Colonic mucosa (tissue), 4 donors: ENCODE results near the gene DIPK1B. TPM values are rescaled to one million over a fixed set of nuclear protein-coding genes. Genes with fewer than 3 reads are reported as not detected.
A peak's percentile ranks its signal among the peaks of the same experiment; 100 is the strongest.
"Not testable (repeated sequence)": the region's sequence is repeated elsewhere in the genome, so short reads cannot be mapped to it uniquely, and the experiment has no call there.

Source experiments
- DNase-seq: peaks from one replicate; pipeline ENCODE4 v3.0.0-alpha.2; 2020
- H3K27ac ChIP-seq: fragments of 200-600 bp; one replicate; pipeline ENCODE4 v1.8.0; 2021
- H3K27me3 ChIP-seq: fragments of 200-600 bp; one replicate; pipeline ENCODE4 v1.8.0; 2021
- H3K36me3 ChIP-seq: fragments of 200-600 bp; one replicate; pipeline ENCODE4 v1.8.0; 2021
- H3K4me1 ChIP-seq: fragments of 200-600 bp; one replicate; pipeline ENCODE4 v1.8.0; 2021; ENCODE audit warnings: mild to moderate bottlenecking
- H3K4me3 ChIP-seq: fragments of 200-600 bp; one replicate; pipeline ENCODE4 v1.8.0; 2021
- H3K9ac ChIP-seq, 2 donors: one replicate each; pipeline ENCODE4 v1.7.0; 2013; ENCODE audit warnings: control low read depth in 2 of 2, low read depth in 2 of 2, low read length in 2 of 2
- H3K9me3 ChIP-seq: fragments of 200-600 bp; one replicate; pipeline ENCODE4 v1.8.0; 2021
- CTCF ChIP-seq: fragments of 200-600 bp; IDR thresholded peaks from one replicate; pipeline ENCODE4 v1.8.0; 2022; ENCODE audit warnings: antibody characterized with exemption, mild to moderate bottlenecking
- intact Hi-C: fragments of 100-400 bp; cut with DNase I; formaldehyde crosslinking; loops from one replicate; pipeline ENCODE4 v1.14.1; 2022
- total RNA-seq, 2 donors: library from RNA; stranded (reverse); fragmentation: NEBNext Ultra II Directional in 1 of 2; extraction: Animal tissue kit (Norgen Biotek cat#: 25700) in 1 of 2; gene quantifications; one replicate each; pipeline ENCODE4 v1.2.1, GENCODE V29; 2021
- donor health status: healthy.
- donor health status: DM: no; HTN: no; CAD: no.
- donor health status: DM: no; HTN: no; CAD: no.

The DIPK1B gene
- total RNA-seq, 2 donors from 2014 or later, result 0.82 to 2.8 TPM

GRCh38 chr9:136698635-136699246, 13.6 kb upstream of the DIPK1B start:
- no peak for DNase-seq
- TF ChIP-seq CTCF, result no peak
- peaks cover 3% of the 10 kb centered on the region for H3K27me3 ChIP-seq
- intact Hi-C loops, result no loop called here
- H3K9me3 ChIP-seq, result no peaks in the 10 kb centered on the region
- H3K4me1 ChIP-seq, result peaks cover 29% of the 10 kb centered on the region
- no peak overlapping the region for H3K9ac ChIP-seq
- H3K27ac ChIP-seq, result no peak overlapping the region
- H3K36me3 ChIP-seq, result no peaks in the 10 kb centered on the region
- H3K4me3 ChIP-seq, result no peak overlapping the region

- Histone ChIP-seq H3K4me3 (no peak overlapping the region), H3K36me3 (no peaks in the 10 kb centered on the region), H3K4me1 (peaks cover 19% of the 10 kb centered on the region), H3K9ac (no peak overlapping the region), H3K9me3 (no peaks in the 10 kb centered on the region), H3K27me3 (peaks cover 3% of the 10 kb centered on the region), H3K27ac (no peak overlapping the region)
- DNase-seq, result no peak
- no peak for TF ChIP-seq CTCF
- intact Hi-C loops, result no loop called here
Observed at GRCh38 chr9:136700304-136700703, 12.1 kb upstream of the DIPK1B start.

- intact Hi-C loops, result no loop called here
- DNase-seq, result no peak
- no peak overlapping the region for H3K27ac ChIP-seq
- H3K36me3 ChIP-seq, result no peaks in the 10 kb centered on the region
- peak overlapping the region in 1 of 2 donors; percentile 35 for H3K9ac ChIP-seq
- no peak overlapping the region for H3K4me3 ChIP-seq
- peaks cover 12% of the 10 kb centered on the region for H3K4me1 ChIP-seq
- no peak for TF ChIP-seq CTCF
- no peaks in the 10 kb centered on the region for H3K9me3 ChIP-seq
- peaks cover 3% of the 10 kb centered on the region for H3K27me3 ChIP-seq
Observed at GRCh38 chr9:136700959-136701667, 11.3 kb upstream of the DIPK1B start.

GRCh38 chr9:136701668-136702053, 10.7 kb upstream of the DIPK1B start:
- Histone ChIP-seq H3K9ac (no peak overlapping the region), H3K4me3 (no peak overlapping the region), H3K36me3 (no peaks in the 10 kb centered on the region), H3K4me1 (peaks cover 12% of the 10 kb centered on the region), H3K9me3 (no peaks in the 10 kb centered on the region), H3K27me3 (peaks cover 3% of the 10 kb centered on the region), H3K27ac (no peak overlapping the region)
- no peak for DNase-seq
- no peak for TF ChIP-seq CTCF
- intact Hi-C loops, result no loop called here

- DNase-seq, result no peak
- intact Hi-C loops, result no loop called here
- peaks cover 3% of the 10 kb centered on the region for H3K27me3 ChIP-seq
Observed at GRCh38 chr9:136703276-136703860, 9.0 kb upstream of the DIPK1B start.

GRCh38 chr9:136704741-136705140, 7.6 kb upstream of the DIPK1B start:
- H3K4me1 ChIP-seq, H3K27ac ChIP-seq, H3K27me3 ChIP-seq, H3K9me3 ChIP-seq, H3K4me3 ChIP-seq, DNase-seq, H3K36me3 ChIP-seq, H3K9ac ChIP-seq, intact Hi-C loops: not testable (repeated sequence)

More at GRCh38 chr9:136703276-136703860, 9.0 kb upstream of the DIPK1B start:
- no peak for TF ChIP-seq CTCF
- H3K9ac ChIP-seq, result no peak overlapping the region
- H3K9me3 ChIP-seq, result no peaks in the 10 kb centered on the region
- no peak overlapping the region for H3K4me3 ChIP-seq
- H3K36me3 ChIP-seq, result no peaks in the 10 kb centered on the region
- H3K27ac ChIP-seq, result no peak overlapping the region
- no peaks in the 10 kb centered on the region for H3K4me1 ChIP-seq
